T47D (cell line): ENCODE data around the gene CDH1.

Experiments
- DNase-seq, 2 experiments: peaks; one replicate each; pipeline versions ENCODE4 v3.0.0 to v3.0.0-alpha.2; 2011 to 2012; ENCODE audit warnings: low read depth in 1 of 2, low spot score in 1 of 2
- JUND ChIP-seq: IDR thresholded peaks from 2 replicates; pipeline ENCODE4 v1.6.1; 2012; ENCODE audit warnings: low read depth
- in situ Hi-C: cut with HindIII; loops from 2 replicates; pipeline ENCODE4 v1.10.0; 2016; ENCODE audit warnings: low sequenced_read_pairs, low pct_unique_long_range_greater_than_20kb

Gene CDH1

GRCh38 chr16:68860978-68861892, 124.1 kb downstream of the CDH1 start:
- DNase-seq = no peak
- in situ Hi-C loops = no loop called here

GRCh38 chr16:68866933-68867332, 129.8 kb downstream of the CDH1 start:
- TF ChIP-seq JUND = no peak
- no peak for DNase-seq
- in situ Hi-C loops = no loop called here

More at GRCh38 chr16:68860978-68861892, 124.1 kb downstream of the CDH1 start:
- TF ChIP-seq JUND = no peak

- TF ChIP-seq JUND = no peak
- in situ Hi-C loops = no loop called here
- no peak for DNase-seq
Observed at GRCh38 chr16:68869492-68870088, 132.5 kb downstream of the CDH1 start.

GRCh38 chr16:68873635-68874471, 136.8 kb downstream of the CDH1 start:
- in situ Hi-C loops = no loop called here
- TF ChIP-seq JUND = no peak
- DNase-seq = no peak

- in situ Hi-C loops = no loop called here
Observed at GRCh38 chr16:68875871-68876270, 138.8 kb downstream of the CDH1 start.

GRCh38 chr16:68883685-68884084, 146.6 kb downstream of the CDH1 start:
- in situ Hi-C loops = no loop called here
- no peak for DNase-seq
- TF ChIP-seq JUND = no peak

More at GRCh38 chr16:68875871-68876270, 138.8 kb downstream of the CDH1 start:
- no peak for DNase-seq
- no peak for TF ChIP-seq JUND

- DNase-seq = no peak
- TF ChIP-seq JUND = no peak
- in situ Hi-C loops = no loop called here
Observed at GRCh38 chr16:68884401-68884800, 147.3 kb downstream of the CDH1 start.
